Suppressor macrophage (primary cell): ENCODE measurements around the gene SIPA1L3.
A peak's percentile ranks its signal among the peaks of the same experiment; 100 is the strongest.
"Not testable (repeated sequence)": the region's sequence is repeated elsewhere in the genome, so short reads cannot be mapped to it uniquely, and the experiment has no call there.

Experiments used
- DNase-seq, 4 experiments: peaks; one replicate each; pipeline ENCODE4 v3.0.0-alpha.2; 2020 to 2022

SIPA1L3 gene

DNA sequence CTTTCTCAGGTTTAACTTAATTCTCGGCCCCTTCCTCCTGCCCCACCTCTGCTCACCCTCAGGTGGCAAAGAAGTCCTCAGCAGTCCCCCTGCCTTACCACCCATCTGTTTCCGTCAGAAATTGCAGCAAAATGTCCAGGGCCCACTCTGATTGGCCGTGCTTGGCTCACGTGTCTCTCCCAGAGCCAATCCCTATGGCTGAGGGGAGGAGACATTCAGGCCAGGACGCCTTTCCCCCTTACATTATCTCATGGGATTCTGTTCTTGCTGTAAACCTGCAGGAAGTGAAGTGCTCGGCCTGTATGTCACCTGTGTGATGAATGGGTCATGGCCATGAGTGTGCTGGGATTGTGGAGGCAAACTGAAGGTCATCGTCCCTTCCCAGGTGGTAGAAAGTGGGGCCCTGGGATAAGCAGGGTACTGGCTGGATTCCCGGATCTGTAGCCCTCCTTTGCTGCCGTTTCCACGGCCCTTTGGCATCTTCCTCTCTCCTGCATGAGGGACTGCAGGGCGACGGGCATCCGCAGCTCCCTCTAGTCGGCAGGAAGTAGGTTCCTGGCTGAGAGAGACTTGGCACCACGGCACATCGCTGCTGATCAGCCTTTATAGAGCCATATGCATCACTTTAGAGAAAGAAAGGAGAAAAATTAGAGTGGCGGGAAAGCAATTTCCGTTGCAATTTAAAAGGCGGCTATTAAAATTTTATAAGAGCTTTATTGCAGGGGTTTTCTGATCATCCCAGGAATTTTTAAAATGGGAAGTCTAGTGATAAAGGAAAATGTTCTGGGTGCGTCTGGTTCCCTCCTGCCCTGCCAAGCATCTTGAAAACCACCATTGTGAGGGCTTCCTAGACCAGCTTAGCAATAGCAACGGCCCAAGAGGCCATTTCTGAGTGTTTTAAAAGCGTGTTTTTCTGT lies 118.2 kb downstream of the SIPA1L3 start:
- DNase-seq, result no peak

DNA sequence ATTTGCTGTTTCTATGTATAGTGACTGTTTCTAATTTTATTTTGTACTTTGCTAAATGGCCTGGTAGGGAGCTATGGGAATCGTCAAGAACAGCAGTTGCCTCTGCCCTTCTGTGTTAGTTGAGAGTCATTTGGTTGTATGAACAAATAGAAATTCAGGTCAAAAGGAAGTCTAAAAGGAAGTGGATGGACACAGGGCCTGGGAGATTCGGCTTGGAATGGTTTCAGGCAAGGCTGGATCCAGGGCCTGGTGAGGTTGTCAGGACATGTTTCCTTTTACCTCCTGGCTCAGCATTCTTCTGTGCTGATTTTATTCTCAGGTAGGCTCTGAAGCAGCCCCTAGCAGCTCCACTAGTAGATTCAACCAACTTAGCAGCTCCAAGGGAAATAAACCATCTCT lies 118.9 kb downstream of the SIPA1L3 start:
- no peak for DNase-seq

DNA sequence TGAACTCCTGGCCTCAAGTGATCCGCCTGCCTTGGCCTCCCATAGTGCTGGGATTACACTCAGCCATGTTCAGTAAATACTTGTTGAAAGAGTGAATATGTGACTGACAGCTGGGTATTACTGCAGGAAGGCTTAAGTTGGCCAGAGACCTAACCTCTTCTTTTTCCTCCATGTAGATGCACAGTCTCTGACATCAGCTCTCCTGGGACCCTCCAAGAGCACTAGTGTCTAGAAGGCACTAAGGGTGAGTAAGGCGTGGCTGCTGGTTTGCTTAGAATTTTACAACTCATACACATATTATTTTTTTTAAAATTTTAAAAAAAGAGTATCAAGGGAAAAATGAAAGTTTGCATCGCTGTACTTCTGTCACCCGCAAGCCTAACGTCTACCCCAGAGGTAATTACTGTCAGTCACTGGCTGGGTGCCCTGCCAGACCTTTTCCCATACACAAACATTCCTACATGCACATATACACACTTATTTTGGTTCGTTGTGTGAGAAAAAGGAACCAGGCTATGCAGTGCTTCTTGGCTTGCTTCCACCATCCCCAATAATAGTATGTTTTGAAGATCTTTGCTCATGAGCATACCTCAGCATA lies 122.0 kb downstream of the SIPA1L3 start:
- DNase-seq, result peak in 1 of 4 experiments; percentile 10

DNA sequence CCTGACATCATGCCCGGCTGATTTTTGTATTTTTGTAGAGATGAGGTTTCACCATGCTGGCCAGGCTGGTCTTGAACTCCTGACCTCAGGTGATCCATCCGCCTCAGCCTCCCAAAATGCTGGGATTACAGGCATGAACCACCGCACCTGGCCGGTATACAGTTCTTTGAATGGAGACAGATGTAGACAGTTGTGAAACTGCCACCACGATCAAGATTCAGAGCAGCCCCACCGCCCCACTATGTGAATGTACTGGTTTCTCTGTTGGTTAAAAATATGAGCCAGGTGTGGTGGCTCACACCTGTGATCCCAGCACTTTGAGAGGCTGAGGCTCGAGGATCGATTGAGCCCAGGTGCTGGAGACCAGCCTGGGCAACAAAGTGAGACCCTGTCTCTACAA lies 123.0 kb downstream of the SIPA1L3 start:
- not testable (repeated sequence) for DNase-seq

DNA sequence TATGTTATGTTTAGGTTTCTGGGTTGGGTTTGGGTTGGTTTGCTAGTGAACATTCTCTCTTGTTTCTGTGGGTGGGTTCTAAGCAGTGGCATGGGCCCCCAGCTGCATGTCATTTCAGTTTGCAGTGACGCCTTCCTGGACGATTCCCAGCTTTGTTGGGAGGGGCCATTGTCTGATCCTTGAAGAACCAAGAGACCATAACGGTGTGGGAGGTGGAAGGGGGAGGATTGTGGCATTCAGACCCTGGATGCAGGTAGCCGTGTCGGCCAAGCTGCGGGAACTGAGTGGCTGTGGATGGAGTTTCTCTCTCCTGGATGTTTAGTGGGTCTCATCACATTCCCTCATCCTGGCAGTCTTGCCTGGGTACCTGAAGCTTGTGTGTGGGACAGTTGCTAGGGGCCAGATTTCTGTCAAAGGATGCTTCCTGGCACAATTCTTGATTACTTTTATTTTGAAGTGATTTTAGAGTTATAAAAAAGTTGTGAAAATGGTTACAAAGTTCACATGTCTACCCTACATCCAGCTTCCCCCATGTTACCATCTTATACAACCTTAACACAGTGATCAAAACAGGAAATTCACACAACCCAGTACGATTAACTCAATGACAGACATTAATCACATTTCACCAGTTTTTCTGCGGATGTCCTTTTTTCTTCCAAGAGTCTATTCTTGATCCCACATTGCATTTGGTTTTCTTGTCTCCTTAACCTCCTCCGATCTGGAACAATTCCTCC lies 123.8 kb downstream of the SIPA1L3 start:
- no peak for DNase-seq

DNA sequence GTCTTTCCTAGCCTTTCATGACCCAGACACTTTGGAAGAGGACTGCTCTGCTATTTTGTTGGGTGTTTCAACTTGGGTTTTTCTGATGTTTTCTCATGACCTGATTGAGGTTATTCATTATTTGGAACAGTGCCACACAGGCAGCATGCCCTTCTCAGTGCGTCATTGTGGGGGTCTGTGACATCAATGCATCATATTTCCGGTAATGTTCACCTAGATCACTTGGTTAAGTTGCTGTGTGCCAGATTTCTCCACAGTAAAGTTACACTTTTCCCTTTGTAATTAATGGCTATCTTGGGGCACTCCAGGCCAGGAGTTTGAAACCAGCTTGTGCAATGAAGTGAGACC lies 124.4 kb downstream of the SIPA1L3 start:
- no peak for DNase-seq

DNA sequence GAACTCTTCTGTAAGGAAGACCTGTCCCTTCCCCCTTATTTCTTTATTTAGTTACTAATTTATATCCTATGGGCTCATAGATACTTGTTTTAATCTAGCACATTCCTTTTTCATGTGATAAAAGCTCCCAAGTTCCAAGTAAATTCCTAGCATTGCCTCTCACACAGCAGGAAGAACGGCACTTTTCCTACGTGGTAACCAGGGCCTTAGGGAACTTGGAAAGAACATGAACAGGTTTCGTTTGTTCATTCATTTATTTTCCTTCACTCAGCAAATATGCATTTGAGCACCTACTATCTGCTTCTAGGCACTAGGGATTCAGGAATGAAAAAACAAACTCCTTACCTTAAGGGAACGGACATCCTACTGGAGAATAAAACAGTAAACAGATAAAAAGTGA lies 125.1 kb downstream of the SIPA1L3 start:
- no peak for DNase-seq

DNA sequence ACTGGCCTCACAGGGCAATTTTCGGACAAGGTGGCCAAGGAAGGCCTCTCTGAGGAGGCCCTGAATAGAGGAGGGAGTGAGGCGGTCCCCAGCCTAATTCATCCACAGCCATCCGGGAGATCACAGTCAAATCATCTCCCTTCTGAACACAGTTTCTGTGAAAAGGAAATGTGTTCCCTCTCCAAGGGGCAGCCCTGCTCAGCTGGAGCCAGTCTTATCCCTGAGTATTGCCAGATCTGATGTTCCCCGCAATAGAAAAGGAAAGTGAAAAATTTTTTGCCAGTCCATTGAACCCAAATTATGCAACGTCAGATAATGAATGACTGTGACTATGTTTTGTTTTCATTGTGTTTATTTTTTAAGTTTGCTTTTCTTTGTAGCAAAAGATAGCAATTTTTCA lies 125.9 kb downstream of the SIPA1L3 start:
- DNase-seq, result peak in 2 of 4 experiments; percentile 11 to 14

DNA sequence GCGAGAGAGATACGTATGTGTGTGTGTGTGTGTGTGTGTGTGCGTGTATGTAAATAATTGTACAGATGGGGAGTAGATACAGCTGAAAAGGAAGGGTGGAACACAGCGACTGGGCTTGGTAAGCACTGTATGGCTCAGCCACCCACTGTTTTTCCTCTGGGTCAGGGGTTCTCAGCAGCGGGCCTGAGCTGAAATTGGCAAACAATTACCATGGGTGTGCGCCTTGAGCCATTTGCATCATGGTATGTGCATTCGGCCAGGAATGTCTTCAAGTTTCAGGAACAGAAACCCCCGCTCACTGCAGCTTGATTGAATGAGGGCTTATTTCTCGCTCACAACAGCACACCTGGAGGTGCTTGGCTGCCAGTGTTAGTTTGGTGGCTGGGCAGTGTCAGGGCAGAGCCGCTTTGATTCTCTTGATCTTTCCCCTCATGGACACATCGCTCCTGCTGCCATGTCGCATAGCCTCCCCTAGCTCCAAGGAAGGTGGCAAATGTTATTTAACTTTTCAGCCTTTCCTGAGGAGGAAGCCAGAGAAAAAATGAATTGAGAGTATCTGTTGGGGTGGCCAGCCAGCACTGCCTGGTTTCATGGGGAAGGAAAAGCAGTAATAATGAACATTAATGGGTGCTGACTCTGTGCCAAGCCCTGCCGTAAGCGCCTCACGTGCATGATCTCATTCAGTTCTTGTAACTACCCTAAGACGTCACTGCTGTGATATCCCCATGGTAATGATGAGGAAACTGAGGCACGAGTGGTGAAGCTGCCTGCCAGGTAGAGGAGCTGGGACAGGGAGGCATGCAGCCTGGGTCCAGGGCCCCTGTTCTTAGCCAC lies 126.9 kb downstream of the SIPA1L3 start:
- DNase-seq, result peak; percentile 74 to 85 (median 80)

DNA sequence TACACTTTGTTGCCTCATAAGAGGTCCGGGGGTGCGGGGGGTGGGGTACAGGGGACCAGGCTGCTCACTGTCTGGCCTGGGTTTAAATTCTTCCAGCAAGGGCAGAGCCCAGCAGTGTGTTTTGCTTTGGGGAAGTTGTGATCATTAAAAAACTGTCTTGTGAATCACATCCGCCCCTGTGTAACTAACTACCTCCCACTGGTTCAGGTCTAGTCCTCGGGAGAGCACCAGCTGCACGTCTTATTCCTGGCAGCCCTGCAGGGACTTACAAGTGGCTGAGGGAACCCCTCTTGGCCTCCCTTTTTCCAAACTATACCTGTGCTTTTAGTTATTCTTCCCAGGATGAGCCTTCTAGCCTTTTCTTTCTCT lies 127.5 kb downstream of the SIPA1L3 start:
- DNase-seq, result peak; percentile 63 to 85 (median 76)

DNA sequence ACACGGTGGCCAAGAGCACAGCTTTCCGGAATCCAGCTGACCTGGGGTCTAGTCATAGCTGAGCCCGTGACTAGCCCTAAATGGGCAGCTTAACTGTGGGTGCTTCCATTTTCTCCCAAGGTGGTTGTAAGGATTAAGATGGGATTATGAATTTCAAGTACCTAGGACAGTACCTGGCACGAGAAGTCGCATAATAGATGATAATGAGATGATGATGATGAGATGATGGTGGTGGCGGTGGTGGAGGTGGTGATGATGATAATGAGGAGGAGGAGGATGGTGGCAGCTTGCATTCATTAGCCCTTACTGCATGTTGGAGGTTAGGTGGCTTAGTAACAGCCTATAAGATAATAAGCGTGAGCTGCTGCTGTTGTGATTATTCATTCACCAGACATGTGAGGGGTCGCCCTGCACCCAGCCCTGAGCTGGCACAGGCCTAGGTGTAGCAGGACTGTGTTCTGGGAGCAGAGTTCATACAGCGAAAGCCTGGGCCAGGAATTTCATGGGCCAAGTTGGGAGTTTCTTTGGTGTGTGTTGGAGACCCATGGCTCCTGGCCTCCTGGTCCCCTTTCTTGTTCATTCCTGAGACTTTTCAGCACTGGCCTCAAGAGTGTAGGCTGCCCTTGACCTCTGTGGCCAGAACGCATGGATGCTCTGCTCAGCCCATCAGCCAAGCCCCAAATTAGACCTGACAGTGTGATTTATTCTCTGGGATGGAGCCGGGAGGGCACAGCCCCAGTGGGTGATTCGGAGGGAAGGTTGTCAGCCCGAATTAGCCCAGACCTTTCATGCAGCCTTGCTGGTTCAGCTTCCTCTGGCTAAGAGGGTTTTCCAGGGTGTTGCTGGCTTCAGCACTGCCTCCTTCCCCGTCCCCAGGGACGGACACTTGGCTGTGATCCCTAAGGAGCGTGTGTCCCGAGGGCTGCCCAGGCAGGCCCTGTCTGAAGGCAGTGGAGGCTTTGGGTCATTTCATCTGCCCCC lies 128.8 kb downstream of the SIPA1L3 start:
- DNase-seq, result no peak

DNA sequence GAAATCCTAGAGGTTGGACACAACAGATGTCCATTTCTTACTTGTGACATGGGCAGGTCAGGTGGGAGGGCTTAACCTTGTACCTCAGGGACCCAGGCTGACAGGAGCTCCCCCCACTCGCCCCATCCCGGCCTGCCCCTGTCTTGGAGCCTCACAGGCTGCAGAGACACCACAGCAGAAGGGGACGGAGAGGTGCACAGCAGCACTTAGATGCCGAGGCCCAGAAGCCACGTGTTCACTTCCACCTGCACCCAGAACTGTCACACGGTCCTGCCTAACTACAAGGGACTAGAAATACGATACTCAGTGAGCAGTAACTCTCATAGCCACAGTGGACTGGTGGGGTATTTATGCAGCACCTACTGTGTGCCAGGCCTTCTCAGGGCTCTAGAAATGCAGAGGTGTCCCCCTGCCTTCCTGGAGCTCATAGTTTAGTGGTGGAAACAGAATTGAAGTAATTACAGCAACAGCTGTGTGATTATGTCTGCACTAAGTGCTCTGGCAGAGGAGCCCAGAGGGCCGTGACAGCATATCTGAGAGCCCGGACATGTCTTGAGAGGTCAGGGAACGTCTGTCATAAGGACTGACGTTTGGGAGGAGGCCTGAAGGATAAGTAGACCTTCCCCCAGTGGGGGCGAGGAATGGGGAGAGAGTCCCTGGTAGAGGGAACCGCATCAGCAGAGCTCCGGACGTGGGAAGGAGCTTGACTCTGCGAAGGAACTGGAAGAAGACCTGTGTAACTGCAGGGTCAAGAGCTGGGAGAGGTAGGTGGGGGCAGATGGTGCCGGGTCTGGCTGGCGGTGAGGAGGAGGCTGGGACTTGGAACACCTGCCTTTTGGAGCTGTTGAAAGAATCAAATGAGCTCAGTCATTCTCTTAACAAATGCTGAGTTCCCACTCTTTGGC lies 130.0 kb downstream of the SIPA1L3 start:
- peak; percentile 34 to 65 (median 54) for DNase-seq

DNA sequence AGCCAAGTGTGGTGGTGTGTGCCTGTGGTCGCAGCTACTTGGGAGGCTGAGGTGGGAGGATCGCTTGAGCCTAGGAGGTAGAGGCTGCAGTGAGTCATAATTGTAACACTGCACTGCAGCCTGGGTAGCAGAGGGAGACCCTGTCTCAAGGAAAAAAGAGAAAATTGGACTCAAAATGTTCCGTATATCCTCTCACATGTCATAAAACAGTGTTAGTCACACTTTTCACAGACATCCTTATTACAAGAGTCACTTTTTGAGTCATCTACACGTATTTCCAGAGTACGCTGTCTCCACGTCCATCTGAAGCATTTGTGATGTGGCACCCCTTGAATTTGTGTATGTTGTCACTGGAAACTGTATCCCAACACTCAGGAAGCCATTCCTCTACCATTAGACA lies 133.0 kb downstream of the SIPA1L3 start:
- no peak for DNase-seq

DNA sequence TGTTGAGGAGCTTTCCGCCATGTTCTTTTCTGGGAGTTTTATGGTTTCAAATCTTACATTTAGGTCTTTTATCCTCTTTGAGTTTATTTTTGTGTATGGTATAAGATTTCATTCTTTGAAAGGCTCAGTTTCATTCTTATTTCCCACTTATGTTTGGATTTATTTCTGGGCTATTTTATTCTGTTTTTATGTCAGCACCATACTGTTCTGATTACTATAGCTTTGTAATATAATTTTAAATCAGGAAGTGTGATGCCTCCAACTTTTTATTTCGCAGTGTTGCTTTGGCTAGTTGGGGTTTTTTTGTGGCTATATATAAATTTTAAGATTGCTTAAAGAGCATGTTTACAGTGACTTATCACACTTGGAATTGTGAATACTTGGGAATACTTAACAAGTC lies 135.1 kb downstream of the SIPA1L3 start:
- no peak for DNase-seq

DNA sequence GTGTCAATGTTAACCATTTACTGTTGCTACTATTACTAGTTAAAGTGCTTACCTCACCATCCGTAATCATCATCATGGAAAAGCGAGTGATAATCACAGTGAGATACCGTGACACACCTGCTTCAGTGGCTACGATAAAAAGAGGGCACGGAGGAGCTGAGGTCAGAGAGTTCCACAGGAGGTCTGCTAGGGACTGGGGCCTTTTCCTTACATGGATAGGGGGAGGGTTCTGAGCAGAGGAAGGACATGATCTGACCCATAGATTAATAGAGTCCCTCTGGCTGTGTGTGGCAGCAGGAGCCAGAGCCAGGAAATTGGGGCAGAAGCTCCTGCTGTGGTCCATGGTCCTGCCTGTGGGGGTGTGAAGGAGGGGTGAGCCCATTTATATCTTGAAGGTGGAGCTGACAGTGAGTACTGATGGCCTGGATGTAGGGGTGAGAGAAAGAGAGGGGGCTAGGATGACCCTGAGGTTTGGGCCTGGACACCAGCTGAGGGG lies 136.7 kb downstream of the SIPA1L3 start:
- DNase-seq, result no peak

DNA sequence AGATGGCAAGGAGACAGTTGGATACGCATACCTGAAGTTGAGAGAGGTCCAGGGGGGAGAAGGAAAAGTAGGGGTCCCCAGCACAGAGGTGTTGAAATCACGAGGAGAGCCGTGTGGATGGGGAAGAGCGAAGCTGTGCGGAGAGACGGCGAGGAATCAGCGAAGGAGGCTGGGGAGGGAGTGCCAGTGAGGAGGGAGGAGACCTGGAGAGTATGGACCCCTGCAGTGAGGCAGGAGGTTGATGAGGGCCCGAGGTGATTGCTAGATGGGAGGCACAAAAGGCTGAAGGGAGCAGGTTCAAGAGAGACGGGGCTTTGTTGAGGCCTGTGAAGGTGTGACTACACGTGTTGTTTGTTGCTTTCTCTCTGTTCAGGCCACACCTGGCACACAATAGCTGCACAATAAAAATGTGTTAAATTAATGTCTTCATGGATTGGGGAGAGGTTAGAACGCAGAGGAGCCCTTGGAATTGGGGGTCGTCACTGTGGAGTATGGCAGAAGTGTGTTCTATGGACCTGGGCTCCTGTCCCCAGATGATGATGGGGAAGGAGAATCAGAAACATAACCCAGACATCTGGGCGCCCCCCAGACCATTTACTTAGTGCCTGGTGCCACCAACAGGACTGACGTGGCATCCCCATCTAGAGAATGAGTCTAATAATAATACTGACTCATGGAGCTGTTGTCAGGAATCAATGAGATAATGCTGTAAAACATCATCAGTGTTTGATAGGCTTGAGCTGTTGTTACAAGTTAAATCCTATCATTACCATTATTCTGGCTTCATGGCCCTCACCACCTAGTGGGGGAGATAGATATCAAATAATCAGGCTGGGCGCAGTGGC lies 137.5 kb downstream of the SIPA1L3 start:
- DNase-seq, result peak in 2 of 4 experiments; percentile 8 to 21

DNA sequence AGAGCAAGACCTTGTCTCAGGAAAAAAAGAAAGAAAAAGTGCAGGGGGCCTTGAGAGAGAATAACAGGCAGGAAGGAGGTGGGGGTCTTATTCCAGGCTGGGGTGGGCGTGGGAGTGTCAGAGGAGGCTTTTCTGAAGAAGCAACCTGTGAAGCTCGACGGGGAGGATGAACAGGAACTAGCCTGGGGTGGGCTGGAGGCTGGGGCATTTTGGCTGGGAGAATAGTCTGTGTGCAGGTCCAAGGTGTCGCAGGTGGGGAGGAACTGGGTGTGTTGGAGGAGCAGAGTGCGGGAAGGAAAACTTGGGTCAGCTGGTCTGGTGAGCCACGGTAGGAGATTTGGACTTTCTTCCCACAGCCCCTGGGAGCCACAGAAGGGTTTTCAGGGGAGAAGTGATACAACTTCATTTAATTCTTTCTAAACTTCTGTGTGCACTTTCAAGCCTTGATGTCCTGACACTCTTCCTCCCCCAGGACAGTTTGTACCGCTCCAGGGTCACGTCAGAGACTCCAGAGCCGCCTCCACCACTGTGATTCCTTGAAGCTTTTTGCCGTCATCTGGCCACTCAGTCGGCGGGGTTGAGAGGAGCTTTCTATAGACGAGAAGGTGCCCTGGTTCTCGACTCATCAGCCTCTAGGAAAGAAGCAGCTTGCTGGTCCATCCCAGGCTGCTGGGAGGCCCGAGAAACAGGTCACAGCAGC lies 138.7 kb downstream of the SIPA1L3 start:
- no peak for DNase-seq

DNA sequence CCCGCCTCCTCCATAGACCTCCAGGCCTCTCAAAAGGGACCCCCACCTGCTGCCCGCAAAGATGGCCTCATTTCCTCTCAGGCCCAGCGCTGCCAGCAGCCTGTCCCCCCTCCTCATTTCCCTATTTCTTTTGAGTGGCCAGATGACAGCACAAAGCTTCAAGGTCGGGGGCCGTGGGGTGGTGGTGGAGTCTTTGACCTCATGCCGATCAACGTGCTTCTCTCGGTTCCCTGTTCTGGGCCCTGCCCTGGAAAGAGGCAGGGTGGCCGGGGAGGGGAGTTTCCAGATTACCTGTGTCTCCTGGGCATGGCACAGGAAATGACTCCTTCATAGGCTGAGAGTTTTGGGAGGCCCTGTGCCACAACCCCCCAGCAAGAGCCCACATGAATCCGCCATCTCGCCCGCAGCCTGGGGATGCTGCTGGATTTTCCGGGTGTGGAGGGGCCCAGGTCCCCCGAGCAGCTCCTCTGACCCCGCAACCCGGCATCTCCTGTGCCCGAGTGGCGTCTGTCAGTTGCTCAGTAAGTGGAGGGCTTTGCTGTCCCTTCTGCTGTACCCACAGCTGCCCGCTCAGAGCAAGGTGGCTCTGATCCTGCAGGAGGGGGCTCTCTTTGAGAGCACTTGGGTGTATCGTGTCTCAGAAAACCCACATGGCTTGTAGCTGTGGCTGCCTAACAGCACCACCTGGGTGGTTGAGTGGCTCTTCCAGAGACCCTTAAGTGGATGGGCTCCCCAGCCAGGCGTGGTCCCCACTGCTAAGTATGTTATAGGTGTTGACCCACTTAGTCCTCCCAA lies 139.4 kb downstream of the SIPA1L3 start:
- DNase-seq, result no peak
